IMR-90 (cell line): ENCODE measurements around the gene CHRNG. TPM values are rescaled to one million over a fixed set of nuclear protein-coding genes. Genes with fewer than 3 reads are reported as not detected.
A peak's percentile ranks its signal among the peaks of the same experiment; 100 is the strongest.

ENCODE experiments used
- ATAC-seq: fragments of 200-7000 bp; cut with Tn5 transposase; 2 replicates; pipeline ENCODE4 v1.9.1; 2020; ENCODE audit warnings: low read depth, mild to moderate bottlenecking, moderate library complexity
- BruUV-seq: library from RNA; stranded (reverse); fragments of 400-500 nt; replicated peaks from 2 replicates; lab custom pipeline; 2021; lab: Mats Ljungman, UMichigan
- CTCF ChIA-PET: fragments of 300-600 bp; formaldehyde crosslinking; extraction: SDS; loops from one replicate; lab custom pipeline; 2021; ENCODE audit warnings: antibody characterized with exemption; lab: Yijun Ruan, JAX
- POLR2A ChIA-PET: fragments of 300-600 bp; sonication (Branson Sonifier 250); formaldehyde crosslinking; loops from one replicate; lab custom pipeline; 2022; ENCODE audit warnings: antibody characterized with exemption; ENCODE audit not compliant: unreplicated experiment; lab: Charles Lee
- DNase-seq: peaks from one replicate; pipeline ENCODE4 v3.0.0; 2013
- H2AFZ ChIP-seq: replicated peaks from 2 replicates; pipeline ENCODE3; 2013; ENCODE audit warnings: low read length, mild to moderate bottlenecking; ENCODE audit not compliant: poor library complexity
- H2AK5ac ChIP-seq: 2 replicates; pipeline ENCODE4 v1.6.1; 2013; ENCODE audit warnings: low read depth, low read length, inconsistent platforms
- H2AK9ac ChIP-seq: replicated peaks from 2 replicates; pipeline ENCODE3; 2013; ENCODE audit warnings: mild to moderate bottlenecking, low read depth, low read length, moderate library complexity; ENCODE audit not compliant: poor library complexity
- H2BK120ac ChIP-seq: 2 replicates; pipeline ENCODE4 v1.6.1; 2013; ENCODE audit warnings: low read depth, low read length, inconsistent platforms
- H2BK15ac ChIP-seq: 3 replicates; pipeline ENCODE4 v1.6.1; 2013; ENCODE audit warnings: low read depth, low read length, inconsistent platforms
- H2BK20ac ChIP-seq: 2 replicates; pipeline ENCODE4 v1.6.1; 2013; ENCODE audit warnings: low read depth, mild to moderate bottlenecking, inconsistent platforms, low read length, moderate library complexity
- H2BK5ac ChIP-seq: 2 replicates; pipeline ENCODE4 v1.6.1; 2013; ENCODE audit warnings: mild to moderate bottlenecking, low read depth, low read length, inconsistent platforms; ENCODE audit not compliant: poor library complexity, severe bottlenecking
- H3K14ac ChIP-seq: replicated peaks from 2 replicates; pipeline ENCODE4 v1.6.1; 2013; ENCODE audit warnings: low read depth, low read length, inconsistent platforms
- H3K18ac ChIP-seq: 2 replicates; pipeline ENCODE4 v1.6.1; 2013; ENCODE audit warnings: low read depth, low read length, control low read depth
- H3K23ac ChIP-seq: 2 replicates; pipeline ENCODE4 v1.6.1; 2013; ENCODE audit warnings: low read depth, low read length, inconsistent platforms
- H3K27ac ChIP-seq: 2 replicates; pipeline ENCODE4 v1.5.1; 2013; ENCODE audit warnings: mild to moderate bottlenecking, control low read depth, low read length; ENCODE audit not compliant: insufficient read depth
- H3K27me3 ChIP-seq: 2 replicates; pipeline ENCODE4 v1.6.1; 2013; ENCODE audit warnings: low read length; ENCODE audit not compliant: control insufficient read depth, insufficient read depth
- H3K36me3 ChIP-seq: 2 replicates; pipeline ENCODE4 v1.6.1; 2013; ENCODE audit warnings: low read length, mixed read lengths; ENCODE audit not compliant: control insufficient read depth, insufficient read depth
- H3K4ac ChIP-seq: 2 replicates; pipeline ENCODE4 v1.6.1; 2013; ENCODE audit warnings: low read depth, low read length, inconsistent platforms
- H3K4me1 ChIP-seq: 2 replicates; pipeline ENCODE4 v1.6.1; 2013; ENCODE audit warnings: low read length, mixed read lengths; ENCODE audit not compliant: control insufficient read depth, insufficient read depth
- H3K4me2 ChIP-seq: 2 replicates; pipeline ENCODE4 v1.6.1; 2013; ENCODE audit warnings: low read depth, mild to moderate bottlenecking, control low read depth, low read length, moderate library complexity
- H3K4me3 ChIP-seq: 2 replicates; pipeline ENCODE4 v1.5.1; 2013; ENCODE audit warnings: low read depth, mild to moderate bottlenecking, control low read depth, low read length, moderate library complexity; ENCODE audit not compliant: insufficient read depth
- H3K56ac ChIP-seq: 2 replicates; pipeline ENCODE4 v1.6.1; 2013; ENCODE audit warnings: low read length, inconsistent platforms; ENCODE audit not compliant: insufficient read depth; ENCODE audit errors: extremely low read depth
- H3K79me1 ChIP-seq, 2 experiments: 2 replicates each; pipeline ENCODE4 v1.6.1; 2013; ENCODE audit warnings: low read length in 2 of 2, inconsistent platforms in 1 of 2, low read depth in 1 of 2
- H3K9ac ChIP-seq: 2 replicates; pipeline ENCODE4 v1.6.1; 2013; ENCODE audit warnings: low read depth, low read length, control low read depth
- H3K9me1 ChIP-seq: 2 replicates; pipeline ENCODE4 v1.6.1; 2013; ENCODE audit warnings: low read length, inconsistent platforms; ENCODE audit not compliant: insufficient read depth
- H3K9me3 ChIP-seq: 2 replicates; pipeline ENCODE4 v1.6.1; 2013; ENCODE audit warnings: low read length; ENCODE audit not compliant: control insufficient read depth, insufficient read depth
- H4K20me1 ChIP-seq: 2 replicates; pipeline ENCODE4 v1.6.1; 2013; ENCODE audit warnings: low read length, inconsistent platforms; ENCODE audit not compliant: insufficient read depth
- H4K5ac ChIP-seq: 2 replicates; pipeline ENCODE4 v1.6.1; 2013; ENCODE audit warnings: mild to moderate bottlenecking, low read depth, low read length, control low read depth
- H4K8ac ChIP-seq, 2 experiments: 2 replicates each; pipeline ENCODE4 v1.6.1; 2013; ENCODE audit warnings: low read depth in 2 of 2, low read length in 2 of 2, control low read depth in 1 of 2, inconsistent platforms in 1 of 2
- H4K91ac ChIP-seq: 2 replicates; pipeline ENCODE4 v1.6.1; 2013; ENCODE audit warnings: low read depth, low read length, inconsistent platforms; ENCODE audit not compliant: insufficient read depth
- BHLHE40 ChIP-seq: fragments of 150-350 bp; IDR thresholded peaks from 2 replicates; pipeline ENCODE4 v1.6.1; 2016; ENCODE audit warnings: mild to moderate bottlenecking, low read depth, low read length
- MXI1 ChIP-seq: IDR thresholded peaks from 2 replicates; pipeline ENCODE4 v1.6.1; 2012; ENCODE audit warnings: low read depth, mild to moderate bottlenecking, low read length, moderate library complexity, borderline replicate concordance
- NFE2L2 ChIP-seq: fragments of 150-350 bp; IDR thresholded peaks from 2 replicates; pipeline ENCODE4 v1.6.1; 2016; ENCODE audit warnings: low read depth, mild to moderate bottlenecking, low read length
- POLR2A ChIP-seq: IDR thresholded peaks from 2 replicates; pipeline ENCODE4 v1.6.1; 2012; ENCODE audit warnings: mild to moderate bottlenecking, low read depth, low read length
- RAD21 ChIP-seq: IDR thresholded peaks from 2 replicates; pipeline ENCODE4 v1.6.1; 2012; ENCODE audit warnings: low read length, improper control_type of control experiment
- WGBS, 2 experiments: methylation state at CpG; one replicate each; pipeline versions ENCODE4 v1.1.5 to v1.1.7; 2013; ENCODE audit warnings: missing lambda C conversion rate in 2 of 2; ENCODE audit not compliant: insufficient read length in 1 of 2; ENCODE audit errors: extremely low coverage in 2 of 2; 5-methylcytosine and 5-hydroxymethylcytosine counted together
- dilution Hi-C: fragments of 300-500 bp; cut with HindIII; formaldehyde crosslinking; loops from one replicate; pipeline ENCODE4 v1.14.3; 2018; ENCODE audit warnings: low sequenced_read_pairs; ENCODE audit not compliant: unreplicated experiment
- in situ Hi-C: fragments of 300-500 bp; cut with MboI; formaldehyde crosslinking; loops from 3 replicates; pipeline ENCODE4 v1.14.3; 2019; ENCODE audit warnings: low sequenced_read_pairs, inconsistent platforms, mixed read lengths
- intact Hi-C: fragments of 100-400 bp; cut with micrococcal nuclease; formaldehyde crosslinking; loops from 2 replicates; pipeline ENCODE4 v1.10.0; 2022
- polyA plus RNA-seq, 3 experiments: library from polyadenylated mRNA; depleted of rRNA; stranded (reverse); fragments of >200 nt; gene quantifications; 2 replicates each; pipeline ENCODE4 v1.2.3, GENCODE V29; 2012; ENCODE audit warnings: low replicate concordance in 1 of 3
- total RNA-seq: library from RNA; depleted of rRNA; stranded (reverse); fragments of >200 nt; gene quantifications from 2 replicates; pipeline ENCODE4 v1.2.3, GENCODE V29; 2012
- TF ChIP-seq, protein P1 (sequence below): fragments of 150-350 bp; IDR thresholded peaks from 2 replicates; pipeline ENCODE4 v1.6.1; 2017; ENCODE audit warnings: mild to moderate bottlenecking, antibody characterized with exemption, low read length, low read depth

The CHRNG gene
- total and polyA plus RNA-seq, 2 of the 4 experiments (the other 2 are of a cell fraction), result not detected

DNA sequence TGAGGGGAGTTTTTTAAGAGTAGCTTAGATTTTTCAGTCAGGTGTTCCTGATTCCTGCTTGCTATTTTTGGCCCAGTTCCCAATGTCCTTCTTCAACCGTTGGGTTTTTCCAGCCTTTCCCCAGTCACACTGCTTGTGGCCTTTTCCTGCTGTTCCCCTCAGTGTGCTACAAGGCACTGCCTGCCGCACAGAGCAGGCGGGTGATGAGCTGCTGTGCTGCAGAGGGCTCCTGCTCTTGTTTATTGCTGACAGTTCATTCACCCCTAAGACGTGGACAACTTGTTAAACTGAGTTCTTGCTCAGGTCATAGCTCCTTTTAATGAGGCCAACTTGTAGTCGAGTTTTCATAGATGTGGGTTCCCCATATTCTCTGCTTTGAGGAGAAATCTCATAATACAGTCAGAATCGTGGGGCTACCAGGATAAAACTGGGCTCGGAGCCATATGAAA is 31.6 kb downstream of the CHRNG start:
- H4K5ac ChIP-seq, result no peak overlapping the region
- no peak overlapping the region for H4K8ac ChIP-seq
- H3K27ac ChIP-seq, result no peak overlapping the region
- no peak for TF ChIP-seq NFE2L2
- no peak for TF ChIP-seq POLR2A
- TF ChIP-seq BHLHE40, result no peak
- no peak for TF ChIP-seq MXI1
- TF ChIP-seq, protein P1, sequence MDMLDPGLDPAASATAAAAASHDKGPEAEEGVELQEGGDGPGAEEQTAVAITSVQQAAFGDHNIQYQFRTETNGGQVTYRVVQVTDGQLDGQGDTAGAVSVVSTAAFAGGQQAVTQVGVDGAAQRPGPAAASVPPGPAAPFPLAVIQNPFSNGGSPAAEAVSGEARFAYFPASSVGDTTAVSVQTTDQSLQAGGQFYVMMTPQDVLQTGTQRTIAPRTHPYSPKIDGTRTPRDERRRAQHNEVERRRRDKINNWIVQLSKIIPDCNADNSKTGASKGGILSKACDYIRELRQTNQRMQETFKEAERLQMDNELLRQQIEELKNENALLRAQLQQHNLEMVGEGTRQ, result no peak
- no peak for TF ChIP-seq RAD21
- H3K14ac ChIP-seq, result no peak overlapping the region
- in situ Hi-C loops, result no loop called here
- ChIA-PET CTCF (no interaction called here), POLR2A (no interaction called here)
- no peak overlapping the region for H2AFZ ChIP-seq
- peak; percentile 11 for DNase-seq
- BruUV-seq, result no TSS peak
- peaks cover 10 to 40% of the 10 kb centered on the region in 2 experiments; a peak in 3 of 4 replicates for H3K79me1 ChIP-seq
- H2AK9ac ChIP-seq, result no peak overlapping the region
- H3K23ac ChIP-seq, result no peak overlapping the region
- no peak overlapping the region for H3K4me3 ChIP-seq
- H2BK120ac ChIP-seq, result no peak overlapping the region
- no peaks in the 10 kb centered on the region for H3K9me3 ChIP-seq
- H4K91ac ChIP-seq, result no peak overlapping the region
- no peak overlapping the region for H3K56ac ChIP-seq
- H3K36me3 ChIP-seq, result peaks cover 38% of the 10 kb centered on the region
- no peak overlapping the region for H2BK20ac ChIP-seq
- 100% methylated on average over 2 of the region's 7 CpGs; no CpG with 5 or more reads in 1 of the 2 experiments for WGBS, 2 experiments
- H3K4ac ChIP-seq, result peak overlapping the region; percentile 9; the same call in 1 of the 2 replicates
- H3K18ac ChIP-seq, result no peak overlapping the region
- intact Hi-C loops, result no loop called here
- H3K4me1 ChIP-seq, result peaks cover 5% of the 10 kb centered on the region; the same call in 1 of the 2 replicates
- no peak for ATAC-seq
- no peak overlapping the region for H2BK15ac ChIP-seq
- H3K9ac ChIP-seq, result no peak overlapping the region
- no peaks in the 10 kb centered on the region for H3K27me3 ChIP-seq
- no peaks in the 10 kb centered on the region for H4K20me1 ChIP-seq
- H2AK5ac ChIP-seq, result no peak overlapping the region
- H3K9me1 ChIP-seq, result peaks cover 12% of the 10 kb centered on the region; the same call in 1 of the 2 replicates
- no peak overlapping the region for H3K4me2 ChIP-seq
- dilution Hi-C loops, result no loop called here
- H2BK5ac ChIP-seq, result no peak overlapping the region
